GM18511 (cell line): Measurements from ENCODE around the gene PRIMPOL.
"Not testable (repeated sequence)": the region's sequence is repeated elsewhere in the genome, so short reads cannot be mapped to it uniquely, and the experiment has no call there.

Experiments used
- ATAC-seq: cut with Tn5 transposase; IDR thresholded peaks from one replicate; pipeline ENCODE4 v1.9.1; 2021; ENCODE audit warnings: mild to moderate bottlenecking, moderate library complexity; ENCODE audit not compliant: unreplicated experiment

PRIMPOL gene

DNA sequence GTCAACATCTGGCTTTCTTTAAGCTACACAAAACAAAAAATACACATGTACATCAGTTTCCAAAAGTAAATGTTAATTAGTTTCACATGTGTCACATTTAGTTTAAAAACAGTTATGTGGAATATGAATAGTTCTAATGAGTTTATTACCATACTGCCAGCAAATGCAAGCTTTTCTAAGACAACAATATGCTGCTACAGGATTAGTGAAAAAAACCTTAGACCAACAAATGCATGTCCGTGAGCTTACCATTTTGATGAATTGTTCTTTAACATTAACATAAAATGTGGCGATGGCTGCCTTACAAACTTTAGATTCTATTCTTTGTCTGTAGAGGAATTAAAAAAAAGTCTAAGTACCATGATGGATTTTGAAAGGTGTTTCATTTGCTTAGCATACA is 52.6 kb downstream of the PRIMPOL start:
- no peak for ATAC-seq

DNA sequence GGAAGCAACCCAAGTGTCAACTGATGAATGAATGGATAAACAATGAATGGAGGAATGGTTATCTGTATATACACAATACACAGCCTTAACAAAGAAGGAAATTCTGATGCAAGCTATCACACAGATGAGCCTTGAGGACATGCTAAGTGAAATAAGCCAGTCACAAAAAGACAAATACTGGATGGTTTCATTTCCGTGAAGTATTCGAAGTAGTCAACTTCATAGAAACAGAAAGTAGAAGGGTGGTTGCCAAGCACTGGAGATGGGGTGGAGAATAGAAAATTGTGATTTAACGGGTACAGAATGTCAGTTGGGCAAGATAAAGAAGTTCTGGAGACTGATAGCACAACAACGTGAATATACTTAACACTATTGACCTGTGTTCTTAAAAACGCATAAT is 56.2 kb downstream of the PRIMPOL start:
- ATAC-seq: no peak

DNA sequence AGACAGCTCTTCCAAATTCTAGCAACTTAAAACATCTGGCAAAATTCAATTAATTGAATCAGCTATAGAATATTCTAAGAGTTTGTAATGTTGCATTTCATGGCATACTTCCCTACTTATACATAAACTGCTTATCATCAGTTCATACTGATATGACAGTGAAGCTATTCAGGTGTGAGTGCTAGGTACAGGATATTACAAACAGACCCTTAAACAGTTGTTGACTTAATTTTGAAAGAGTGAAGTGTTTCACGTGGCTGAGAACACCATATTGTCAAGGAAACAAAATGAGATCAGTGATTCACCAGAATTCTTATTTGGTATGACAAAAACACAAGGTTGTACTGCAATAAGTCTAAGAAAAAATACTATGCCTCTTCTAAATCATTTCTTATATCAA is 56.9 kb downstream of the PRIMPOL start:
- ATAC-seq: no peak

DNA sequence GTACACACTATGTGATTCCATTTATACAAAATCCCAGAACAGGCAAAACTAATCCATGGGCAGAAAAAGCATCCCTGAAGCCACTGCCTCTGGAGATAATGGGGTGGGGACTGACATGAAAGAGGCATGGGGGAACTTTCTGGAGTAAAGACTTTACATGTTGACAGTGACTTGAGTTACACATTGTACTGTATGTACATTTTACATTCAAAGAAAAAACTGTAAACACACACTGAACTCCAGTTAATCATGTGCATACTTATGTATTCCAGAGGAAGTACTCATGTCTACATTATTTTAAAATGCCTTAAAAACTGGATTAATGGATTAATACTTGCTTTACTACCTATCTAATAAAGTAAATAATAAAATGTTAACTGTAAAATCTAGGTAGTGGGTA is 62.8 kb downstream of the PRIMPOL start:
- ATAC-seq: no peak

DNA sequence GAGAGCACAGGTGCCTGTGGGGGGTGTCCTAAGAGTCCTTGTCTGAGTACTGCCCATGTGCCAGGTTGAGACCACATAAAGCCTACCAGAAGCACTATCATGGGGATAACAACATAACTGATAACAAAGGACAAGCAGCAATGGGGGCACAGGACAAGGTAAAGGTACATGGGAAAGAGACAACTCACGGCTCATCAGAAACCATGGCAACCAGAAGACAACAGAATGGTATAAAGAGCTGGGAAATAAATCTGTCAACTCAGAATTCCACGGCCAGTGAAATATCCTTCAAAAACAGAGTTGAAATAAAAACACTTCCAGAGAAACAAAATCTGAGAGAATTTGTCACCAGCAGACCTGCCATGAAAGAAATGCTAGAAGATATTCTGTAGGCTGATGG is 64.3 kb downstream of the PRIMPOL start:
- no peak for ATAC-seq

DNA sequence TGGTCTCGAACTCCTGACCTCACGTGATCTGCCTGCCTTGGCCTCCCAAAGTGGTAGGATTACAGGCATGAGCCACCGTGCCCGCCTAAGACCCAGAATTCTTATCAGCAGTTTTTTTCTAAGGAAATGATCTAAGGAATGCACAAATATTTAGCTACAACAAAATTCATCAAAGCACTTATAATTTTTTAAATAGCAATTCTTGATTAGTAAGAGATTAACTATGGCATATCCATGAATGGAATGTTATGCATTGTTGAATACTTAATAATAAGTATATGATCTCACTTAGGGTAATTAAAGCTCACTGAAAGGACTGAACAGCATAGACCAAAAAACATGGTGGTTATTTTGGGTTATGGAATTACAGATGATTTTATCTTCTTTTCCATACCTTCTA is 66.0 kb downstream of the PRIMPOL start:
- no peak for ATAC-seq

DNA sequence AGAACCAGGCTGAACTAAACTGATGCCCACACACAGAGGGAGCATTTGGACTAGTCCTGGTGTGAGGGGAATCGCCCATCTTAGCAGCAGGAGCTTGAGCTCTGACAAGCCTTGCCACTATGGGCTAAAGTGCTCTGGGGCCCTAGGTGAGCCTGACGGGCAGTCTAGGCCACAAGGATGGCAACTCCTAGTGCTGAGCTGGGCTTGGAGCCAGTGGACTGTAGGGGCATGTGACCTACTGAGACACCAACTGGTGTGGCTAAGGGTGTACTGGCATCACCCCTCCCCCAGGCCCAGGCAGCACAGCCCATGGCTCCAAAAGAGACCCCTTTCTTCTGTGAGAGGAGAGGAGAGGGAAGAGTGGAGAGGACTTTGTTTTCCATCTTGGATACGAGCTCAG is 69.9 kb downstream of the PRIMPOL start:
- no peak for ATAC-seq

DNA sequence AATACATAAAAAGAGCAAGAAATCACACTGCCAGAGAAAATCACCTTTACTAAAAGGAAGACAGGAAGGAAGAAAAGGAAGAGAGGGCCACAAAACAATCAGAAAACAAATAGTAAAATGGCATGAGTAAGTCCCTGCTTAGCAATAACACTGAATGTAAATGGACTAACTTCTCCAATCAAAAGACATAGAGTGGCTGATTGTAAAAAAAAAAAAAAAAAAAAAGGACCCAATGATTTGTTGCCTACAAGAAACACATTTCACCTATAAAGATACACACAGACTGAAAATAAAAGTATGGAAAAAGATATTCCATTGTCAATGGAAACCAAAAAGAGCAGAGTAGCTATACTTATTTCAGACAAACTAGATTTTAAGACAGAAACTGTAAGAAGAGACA is 71.7 kb downstream of the PRIMPOL start:
- ATAC-seq: no peak

DNA sequence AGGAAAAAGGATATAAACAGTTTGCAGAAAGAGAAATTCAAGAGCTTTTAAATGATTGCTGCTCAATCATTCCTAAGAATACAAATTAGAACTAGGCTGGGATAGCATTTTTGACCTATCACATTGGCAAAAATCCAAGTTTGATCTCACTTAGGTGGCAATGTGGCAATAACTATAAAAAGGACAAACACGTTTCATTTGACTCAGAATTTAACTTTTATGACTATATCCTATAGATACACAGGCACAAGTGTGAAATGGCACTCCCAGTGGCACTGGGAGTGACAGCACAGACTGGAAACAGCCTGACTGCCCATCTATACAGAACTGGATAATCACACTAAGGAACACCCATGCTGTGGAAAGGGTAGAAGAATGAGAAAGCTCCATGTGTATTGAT is 73.3 kb downstream of the PRIMPOL start:
- ATAC-seq: no peak

DNA sequence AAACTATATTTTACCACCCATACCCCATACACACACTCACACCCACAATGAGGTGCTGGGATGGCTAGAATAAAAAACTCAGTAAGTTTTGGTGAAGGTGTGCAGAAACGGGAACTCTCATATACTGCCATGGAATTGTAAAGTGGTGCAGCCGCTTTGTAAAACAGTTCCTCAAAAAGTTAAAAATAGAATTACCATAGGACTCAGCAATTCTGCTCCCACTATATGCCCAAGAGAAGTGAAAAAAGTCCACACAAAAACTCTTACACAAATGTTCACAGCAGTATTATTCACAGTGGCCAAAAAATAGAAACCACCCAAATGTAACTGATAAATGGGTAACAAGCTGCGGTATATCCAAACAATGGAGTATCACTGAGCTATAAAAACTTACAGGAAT is 77.9 kb downstream of the PRIMPOL start:
- no peak for ATAC-seq

DNA sequence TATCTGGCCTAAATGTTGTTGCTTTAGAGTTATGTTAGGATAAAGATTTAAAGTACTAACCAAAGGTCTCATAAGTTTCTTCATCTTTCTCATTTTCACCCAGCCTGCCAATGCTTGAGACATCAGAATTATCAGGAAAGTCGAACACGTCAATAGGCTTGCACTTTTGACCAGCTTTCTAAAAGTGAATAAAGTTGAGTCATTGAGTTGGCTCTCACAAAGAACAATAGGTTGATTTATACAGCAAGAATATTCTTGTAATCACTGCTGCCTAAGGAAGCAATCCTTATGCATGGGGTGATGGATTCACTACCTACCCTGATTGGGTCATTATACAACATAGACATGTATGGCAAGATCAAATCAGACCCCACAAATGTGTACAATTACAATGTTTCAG is 79.3 kb downstream of the PRIMPOL start:
- ATAC-seq: no peak

DNA sequence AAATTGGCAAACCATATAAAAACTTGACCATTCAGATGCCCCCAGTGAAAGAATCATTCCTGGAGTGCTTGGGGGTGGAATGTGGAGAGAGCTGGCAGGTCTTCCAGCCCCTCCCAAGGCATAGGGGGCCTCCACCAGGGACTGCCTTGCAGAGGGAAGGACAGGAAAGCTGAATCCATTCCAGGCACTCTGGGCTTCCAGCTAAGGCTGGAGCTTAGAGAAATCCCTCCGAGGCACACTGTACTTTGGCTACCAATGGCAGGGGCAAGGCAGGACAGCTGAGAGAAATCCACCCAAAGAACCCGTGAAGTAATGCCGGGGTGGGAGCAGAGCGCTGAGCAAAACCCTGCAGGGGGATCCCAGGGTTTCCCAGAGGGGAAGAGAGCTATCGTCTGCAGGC is 80.4 kb downstream of the PRIMPOL start:
- no peak for ATAC-seq

DNA sequence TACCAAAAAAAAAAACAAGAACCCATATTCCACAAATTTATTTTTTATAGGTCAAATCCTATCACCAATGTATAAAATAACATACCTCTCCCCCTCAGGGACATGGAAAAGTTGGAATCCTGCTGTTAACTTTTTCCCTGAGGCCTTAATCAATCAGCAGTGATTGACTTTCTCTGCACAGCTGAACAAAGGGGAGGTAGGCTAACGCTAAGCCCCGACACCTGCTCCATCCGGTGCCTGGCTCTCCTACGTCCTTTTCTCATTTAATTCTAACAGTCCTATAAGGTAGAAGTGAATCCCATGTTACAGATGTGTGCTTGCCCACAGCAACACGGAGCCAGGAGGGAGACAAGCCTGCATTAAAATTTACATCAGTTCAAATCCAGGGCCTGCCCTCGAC is 81.5 kb downstream of the PRIMPOL start:
- no peak for ATAC-seq

DNA sequence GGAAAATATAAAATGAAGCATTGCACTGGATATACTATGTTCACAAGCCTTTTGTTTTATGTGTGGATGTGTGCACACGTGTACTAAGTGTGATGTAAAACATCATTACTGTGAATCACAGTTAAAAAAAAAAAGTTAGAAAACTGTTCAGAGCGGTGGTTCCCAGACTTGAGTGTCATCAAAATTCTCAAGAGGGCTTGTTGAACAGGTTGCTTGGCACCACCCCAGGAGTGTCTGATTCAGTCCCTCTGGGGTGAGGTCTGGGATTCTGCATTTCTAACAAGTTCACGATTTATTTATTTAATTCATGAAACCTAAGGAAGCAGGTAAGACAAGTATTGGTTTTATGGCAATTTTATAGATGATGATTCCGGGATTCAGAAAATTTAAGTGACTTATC is 82.6 kb downstream of the PRIMPOL start:
- ATAC-seq: no peak

DNA sequence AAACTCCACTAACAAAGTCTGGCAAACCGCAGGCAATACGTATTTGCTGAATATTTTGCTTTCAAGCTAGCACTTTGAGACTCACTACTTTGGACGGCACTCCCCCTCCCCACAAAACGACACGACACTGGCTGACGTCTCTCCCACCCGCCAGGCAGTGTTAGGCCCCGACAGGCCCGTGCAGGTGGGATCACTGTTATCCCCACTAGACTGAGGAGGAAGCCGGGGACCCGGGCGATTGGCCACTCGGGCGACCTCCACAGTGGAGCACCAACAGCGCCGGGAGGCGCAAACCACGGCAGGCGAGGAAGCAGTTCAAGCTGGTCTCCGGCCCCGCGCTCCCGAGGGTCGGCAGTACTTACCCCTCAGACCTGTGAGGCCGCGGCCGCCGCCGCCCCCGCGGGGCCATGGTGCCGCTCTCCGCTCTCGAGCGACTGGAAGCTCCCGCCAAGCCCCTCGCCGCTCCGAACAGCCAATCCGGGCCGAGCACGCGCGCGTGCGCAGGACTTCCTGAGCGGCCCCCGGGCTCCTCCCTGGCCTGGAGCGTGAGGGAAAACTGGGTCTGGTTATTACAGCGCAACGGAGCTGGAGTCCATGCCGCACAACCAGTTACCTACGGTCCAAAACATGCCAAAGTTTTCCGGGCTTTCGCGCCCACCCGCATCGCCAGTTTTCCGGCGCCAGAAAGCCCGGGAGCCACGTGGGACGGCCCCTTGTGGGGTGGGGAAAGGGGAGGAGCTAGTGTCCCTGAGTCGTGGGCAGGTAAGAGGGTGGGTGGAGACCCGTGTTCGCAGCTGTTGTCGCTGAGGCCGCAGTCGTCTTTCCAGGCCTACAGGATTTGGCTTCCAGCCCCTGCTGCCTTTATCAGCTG is 84.4 kb downstream of the PRIMPOL start, which contains the start of gene CENPU:
TSS of gene CENPU (minus strand) at position 443 of the 871 bp plus-strand sequence. CDS start at position 409, 34 bp downstream.
- peak; percentile 90 for ATAC-seq

DNA sequence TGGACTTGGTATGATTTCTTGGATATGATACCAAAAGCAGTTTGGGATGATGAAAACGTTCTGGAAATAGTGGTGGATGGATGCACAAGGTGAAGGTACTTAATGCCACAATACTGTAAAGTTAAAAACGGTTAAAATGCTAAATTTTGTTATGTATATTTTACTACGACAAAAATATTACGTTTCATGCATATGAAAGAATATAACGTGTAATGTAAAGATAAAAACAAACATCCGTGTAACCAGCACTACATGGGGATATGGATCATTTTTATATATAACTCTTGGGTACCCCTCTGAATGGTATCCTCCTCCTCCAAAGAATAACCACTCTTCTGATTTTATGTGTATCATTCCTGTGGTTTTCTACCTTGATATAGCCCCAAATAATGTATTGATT is 85.2 kb downstream of the PRIMPOL start:
- no peak for ATAC-seq

DNA sequence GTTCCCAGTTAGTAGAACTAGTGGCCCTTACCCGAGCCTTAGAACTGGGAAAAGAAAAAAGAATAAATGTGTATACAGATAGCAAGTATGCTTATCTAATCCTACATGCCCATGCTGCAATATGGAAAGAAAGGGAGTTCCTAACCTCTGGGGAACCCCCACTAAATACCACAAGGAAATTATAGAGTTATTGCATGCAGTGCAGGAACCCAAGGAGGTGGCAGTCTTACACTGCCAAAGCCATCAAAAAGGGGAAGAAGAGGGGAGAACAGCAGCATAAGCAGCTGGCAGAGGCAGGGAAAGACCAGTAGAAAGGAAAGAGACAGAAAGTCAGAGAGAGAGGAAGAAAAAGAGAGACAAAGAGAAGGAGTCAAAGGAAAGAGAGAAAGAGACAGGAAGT is 90.0 kb downstream of the PRIMPOL start:
- not testable (repeated sequence) for ATAC-seq

DNA sequence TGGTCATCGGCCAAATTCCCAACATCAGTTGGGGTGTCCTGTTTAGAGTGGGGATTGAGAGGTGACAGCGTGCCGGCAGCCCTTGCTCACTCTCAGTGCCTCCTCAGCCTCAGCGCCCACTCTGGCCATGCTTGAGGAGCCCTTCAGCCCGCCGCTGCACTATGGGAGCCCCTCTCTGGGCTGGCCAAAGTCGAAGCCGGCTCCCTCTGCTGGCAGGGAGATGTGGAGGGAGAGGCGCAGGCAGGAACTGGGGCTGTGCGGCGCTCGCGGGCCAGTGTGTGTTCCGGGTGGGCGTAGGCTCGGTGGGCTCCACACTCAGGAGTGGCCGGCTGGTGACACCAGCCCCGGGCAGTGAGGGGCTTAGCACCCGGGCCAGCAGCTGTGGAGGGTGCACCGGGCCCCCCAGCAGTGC is 91.4 kb downstream of the PRIMPOL start:
- no peak for ATAC-seq

DNA sequence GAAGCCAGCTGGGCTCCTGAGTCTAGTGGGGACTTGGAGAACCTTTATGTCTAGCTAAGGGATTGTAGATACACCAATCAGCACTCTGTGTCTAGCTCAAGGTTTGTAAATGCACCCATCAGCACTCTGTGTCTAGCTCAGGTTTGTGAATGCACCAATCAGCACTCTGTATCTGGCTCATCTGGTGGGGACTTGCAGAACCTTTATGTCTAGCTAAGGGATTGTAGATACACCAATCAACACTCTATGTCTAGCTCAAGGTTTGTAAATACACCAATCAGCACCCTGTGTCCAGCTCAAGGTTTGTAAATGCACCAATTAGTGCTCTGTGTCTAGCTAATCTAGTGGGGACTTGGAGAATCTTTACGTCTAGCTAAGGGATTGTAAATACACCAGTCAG is 92.1 kb downstream of the PRIMPOL start:
- ATAC-seq: not testable (repeated sequence)

DNA sequence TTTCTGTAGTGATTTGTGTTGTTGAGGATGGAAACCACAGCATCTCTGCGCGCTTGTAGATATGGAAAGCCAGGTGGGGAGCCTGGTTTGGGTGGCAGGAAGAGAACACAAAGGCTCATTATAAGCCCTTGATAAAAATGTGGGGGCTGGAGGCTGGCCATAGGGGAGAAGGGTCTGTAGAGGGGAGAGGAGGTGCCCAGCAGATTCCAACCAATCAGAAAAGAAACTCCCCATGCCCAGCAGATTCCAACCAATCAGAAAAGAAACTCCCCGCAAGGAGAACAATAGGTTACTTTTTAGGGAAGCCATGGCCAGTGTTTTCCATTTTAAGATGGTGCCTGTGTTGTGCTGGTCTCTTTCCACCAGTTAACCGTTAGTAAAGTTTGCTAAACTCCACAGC is 94.1 kb downstream of the PRIMPOL start:
- no peak for ATAC-seq

DNA sequence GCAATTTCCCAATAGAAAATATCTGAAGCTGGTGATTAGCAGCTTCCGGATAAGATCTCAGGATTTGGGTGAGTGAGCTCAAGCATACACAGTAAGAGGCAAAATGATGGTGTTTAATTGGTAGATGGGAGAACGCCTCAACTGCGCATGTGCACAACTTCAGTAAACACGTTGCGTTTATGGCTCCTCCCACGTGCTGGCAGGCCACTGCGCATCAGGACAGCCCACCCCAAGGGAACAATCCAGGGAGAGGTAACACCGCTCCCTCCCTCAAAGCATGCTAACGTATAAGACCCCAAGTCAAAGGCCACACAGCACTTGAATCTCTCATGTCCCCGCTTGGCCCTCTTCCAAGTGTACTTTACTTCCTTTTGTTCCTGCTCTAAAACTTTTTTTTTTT is 94.7 kb downstream of the PRIMPOL start:
- no peak for ATAC-seq
